Measurements from ENCODE around the gene KLHL28.
"Not testable (repeated sequence)": the region's sequence is repeated elsewhere in the genome, so short reads cannot be mapped to it uniquely, and the experiment has no call there.

DNA sequence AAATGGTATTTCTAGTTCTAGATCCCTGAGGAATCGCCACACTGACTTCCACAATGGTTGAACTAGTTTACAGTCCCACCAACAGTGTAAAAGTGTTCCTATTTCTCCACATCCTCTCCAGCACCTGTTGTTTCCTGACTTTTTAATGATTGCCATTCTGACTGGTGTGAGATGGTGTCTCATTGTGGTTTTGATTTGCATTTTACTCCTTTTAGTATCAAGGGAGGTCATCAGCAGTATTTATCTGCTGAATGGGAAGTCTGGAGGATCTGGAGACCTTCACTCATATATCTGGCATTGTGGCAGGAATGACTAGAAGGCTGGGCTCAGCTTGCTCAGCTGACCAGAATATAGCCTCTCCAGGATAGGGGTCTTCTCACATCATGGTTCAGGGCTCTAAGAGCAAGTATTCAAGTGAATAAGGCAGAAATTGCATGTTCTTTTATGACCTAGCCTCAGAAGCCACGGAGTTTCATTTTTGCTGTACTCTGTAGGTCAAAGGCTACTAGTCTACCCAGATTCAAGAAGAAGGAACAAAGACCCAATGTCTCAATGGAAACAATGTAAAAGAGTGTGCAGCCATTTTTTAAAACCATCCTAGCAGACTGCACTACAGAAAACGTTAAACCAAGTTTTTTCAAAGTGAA is 69.9 kb downstream of the KLHL28 start:
- TF ChIP-seq, protein P1, sequence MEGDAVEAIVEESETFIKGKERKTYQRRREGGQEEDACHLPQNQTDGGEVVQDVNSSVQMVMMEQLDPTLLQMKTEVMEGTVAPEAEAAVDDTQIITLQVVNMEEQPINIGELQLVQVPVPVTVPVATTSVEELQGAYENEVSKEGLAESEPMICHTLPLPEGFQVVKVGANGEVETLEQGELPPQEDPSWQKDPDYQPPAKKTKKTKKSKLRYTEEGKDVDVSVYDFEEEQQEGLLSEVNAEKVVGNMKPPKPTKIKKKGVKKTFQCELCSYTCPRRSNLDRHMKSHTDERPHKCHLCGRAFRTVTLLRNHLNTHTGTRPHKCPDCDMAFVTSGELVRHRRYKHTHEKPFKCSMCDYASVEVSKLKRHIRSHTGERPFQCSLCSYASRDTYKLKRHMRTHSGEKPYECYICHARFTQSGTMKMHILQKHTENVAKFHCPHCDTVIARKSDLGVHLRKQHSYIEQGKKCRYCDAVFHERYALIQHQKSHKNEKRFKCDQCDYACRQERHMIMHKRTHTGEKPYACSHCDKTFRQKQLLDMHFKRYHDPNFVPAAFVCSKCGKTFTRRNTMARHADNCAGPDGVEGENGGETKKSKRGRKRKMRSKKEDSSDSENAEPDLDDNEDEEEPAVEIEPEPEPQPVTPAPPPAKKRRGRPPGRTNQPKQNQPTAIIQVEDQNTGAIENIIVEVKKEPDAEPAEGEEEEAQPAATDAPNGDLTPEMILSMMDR (IDR thresholded peaks at IDR 0.05; ENCODE audit: low read depth, low read length): not testable (repeated sequence)
- TF ChIP-seq EZH2phosphoT487 (IDR thresholded peaks at IDR 0.05; ENCODE audit: low read depth): not testable (repeated sequence)
